Heart left ventricle (tissue), 16 donors: ENCODE data around the gene SOX6. TPM values are rescaled to one million over a fixed set of nuclear protein-coding genes. Genes with fewer than 3 reads are reported as not detected.

Experiments used
- ATAC-seq, 4 donors: fragments of 200-7000 bp; cut with Tn5 transposase; one replicate each; pipeline ENCODE4 v1.9.1; 2020 to 2022; ENCODE audit warnings: moderate library complexity in 4 of 4, mild to moderate bottlenecking in 3 of 4, moderate number of reproducible peaks in 1 of 4
- DNase-seq, 5 donors: peaks; one replicate each; pipeline ENCODE4 v3.0.0-alpha.2; 2020
- H3K27ac ChIP-seq, 12 donors: fragments of 200-600 bp; sonication (generic) in 4 of 12; one replicate each; pipeline versions ENCODE4 v1.5.0 to v1.8.0; 2016 to 2022; ENCODE audit warnings: mild to moderate bottlenecking in 2 of 12
- H3K27me3 ChIP-seq, 9 donors: fragments of 200-600 bp; sonication (generic) in 2 of 9; one replicate each; pipeline versions ENCODE4 v1.5.1 to v1.8.0; 2016 to 2022; ENCODE audit warnings: mild to moderate bottlenecking in 3 of 9
- H3K36me3 ChIP-seq, 9 donors: fragments of 200-600 bp; sonication (generic) in 2 of 9; one replicate each; pipeline versions ENCODE4 v1.5.0 to v1.8.0; 2018 to 2022; ENCODE audit warnings: mild to moderate bottlenecking in 2 of 9
- H3K4me1 ChIP-seq, 12 donors: fragments of 200-600 bp; sonication (generic) in 4 of 12; one replicate each; pipeline versions ENCODE4 v1.5.0 to v1.8.0; 2016 to 2022; ENCODE audit warnings: mild to moderate bottlenecking in 3 of 12
- H3K4me3 ChIP-seq, 12 donors: fragments of 200-600 bp; sonication (generic) in 4 of 12; one replicate each; pipeline versions ENCODE4 v1.5.0 to v1.8.0; 2017 to 2022; ENCODE audit warnings: mild to moderate bottlenecking in 9 of 12, moderate library complexity in 4 of 12
- H3K9me3 ChIP-seq, 12 donors: fragments of 200-600 bp; sonication (generic) in 4 of 12; one replicate each; pipeline versions ENCODE4 v1.5.0 to v1.8.0; 2016 to 2022; ENCODE audit warnings: mild to moderate bottlenecking in 1 of 12
- CTCF ChIP-seq, 12 donors: fragments of 200-600 bp; sonication (generic) in 4 of 12; IDR thresholded peaks; one replicate each; pipeline versions ENCODE4 v1.5.0 to v1.8.0; 2018 to 2022; ENCODE audit warnings: antibody characterized with exemption in 12 of 12, mild to moderate bottlenecking in 5 of 12
- POLR2A ChIP-seq, 2 donors: fragments of 450-650 bp; IDR thresholded peaks; one replicate each; pipeline ENCODE4 v1.6.1; 2017; ENCODE audit warnings: antibody characterized with exemption in 2 of 2, mild to moderate bottlenecking in 2 of 2, moderate library complexity in 2 of 2
- WGBS, 4 donors: extraction: QIAGEN DNeasy Blood & Tissue Kit in 2 of 4; methylation state at CpG; one replicate each; pipeline versions ENCODE4 v1.1.5 to v1.1.7; 2013 to 2018; 5-methylcytosine and 5-hydroxymethylcytosine counted together
- intact Hi-C, 10 donors: fragments of 100-400 bp; cut with DNase I; formaldehyde crosslinking; loops; one replicate each; pipeline versions ENCODE4 v1.11.1 to v1.14.2; 2022
- polyA plus RNA-seq, 2 donors: library from polyadenylated mRNA; stranded (reverse); fragments of 200-250 nt; gene quantifications; one replicate each; pipeline ENCODE4 v1.2.3, GENCODE V29; 2013
- total RNA-seq, 9 donors: library from RNA; depleted of rRNA in 2 of 9; stranded (reverse); fragments of >200 nt in 2 of 9; fragmentation: NEBNext Ultra II Directional in 3 of 9; extraction: Animal tissue kit (Norgen Biotek cat#: 25700) in 3 of 9; gene quantifications; one replicate each; pipeline versions ENCODE4 v1.1.0 to v1.2.4, GENCODE V29; 2016 to 2023
- donor health status: ischemic (EF 13 %, LVEDD 7.1; RV severe dilation, severe dysfunction).
- donor health status: healthy with polysubstance abuse.
- donor health status: DM: no; HTN: yes; CAD: no.
- donor health status: DM: no; HTN: no; CAD: no.
- donor health status: ischemic (EF 25% LVEDD 6.9; RV normal size, moderate dysfunction).
- donor health status: ischemic (EF 25% LVEDD 5.7; RV mildly dilated, moderate dysfunction).
- donor health status: healthy.
- donor health status: DM: yes; HTN: yes; CAD: no.
- donor health status: ischemic (EF 35%, LVEDD 5.7; RV mildly dilated, moderate dysfunction).
- donor health status: nonischemic (EF 11% LVEDD 7.7; RV severe dilation, severe dysfunction).
- donor health status: DM: yes; HTN: yes; CAD: no.
- donor health status: PGD.
- donor health status: ischemic (EF 29% LVEDD 5.4; RV normal size, mild dysfunction).
- donor health status: nonischemic (EF 23%, LVEDD 6.1; RV moderate dilation, normal function).

Gene SOX6
- total and polyA plus RNA-seq, 11 donors: 1.5 to 39.6 (median 15.6) TPM

- no peak for DNase-seq
- ATAC-seq: no peak
- Histone ChIP-seq H3K4me3 (no peak overlapping the region), H3K4me1 (peaks cover 0 to 2% (median 0%) of the 10 kb centered on the region in 12 donors), H3K27me3 (no peaks in the 10 kb centered on the region), H3K9me3 (no peaks in the 10 kb centered on the region), H3K27ac (no peak overlapping the region), H3K36me3 (peaks cover 0 to 8% (median 0%) of the 10 kb centered on the region in 9 donors)
- no peak for TF ChIP-seq POLR2A (IDR thresholded peaks at IDR 0.05)
- intact Hi-C loops: no loop called here
- 89 to 95% (median 92%) methylated on average over 6 of the region's 6 CpGs for WGBS, 4 donors
Measured at GRCh38 chr11:16028419-16028818, 327.9 kb downstream of the SOX6 start.

- peaks cover 0 to 2% (median 0%) of the 10 kb centered on the region in 12 donors for H3K4me1 ChIP-seq
- no peaks in the 10 kb centered on the region for H3K27me3 ChIP-seq
- H3K4me3 ChIP-seq: no peak overlapping the region
- no peak overlapping the region for H3K27ac ChIP-seq
- TF ChIP-seq CTCF (IDR thresholded peaks at IDR 0.05) (no peak), POLR2A (IDR thresholded peaks at IDR 0.05) (no peak)
- no peaks in the 10 kb centered on the region for H3K9me3 ChIP-seq
- peaks cover 0 to 8% (median 0%) of the 10 kb centered on the region in 9 donors for H3K36me3 ChIP-seq
- WGBS, 4 donors: 53 to 69% (median 61%) methylated on average over 6 of the region's 6 CpGs
- DNase-seq (no peak), ATAC-seq (no peak)
- intact Hi-C loops: no loop called here
Measured at GRCh38 chr11:16027621-16028020, 328.7 kb downstream of the SOX6 start.

GRCh38 chr11:16026849-16027248, 329.5 kb downstream of the SOX6 start:
- no peak for TF ChIP-seq CTCF (IDR thresholded peaks at IDR 0.05)
- TF ChIP-seq POLR2A (IDR thresholded peaks at IDR 0.05): no peak
- WGBS, 4 donors: 96 to 99% (median 97%) methylated on average over 2 of the region's 2 CpGs
- H3K4me3 ChIP-seq: no peak overlapping the region
- intact Hi-C loops: no loop called here
- DNase-seq (no peak), ATAC-seq (no peak)
- H3K27me3 ChIP-seq: no peaks in the 10 kb centered on the region
- peaks cover 0 to 8% (median 0%) of the 10 kb centered on the region in 9 donors for H3K36me3 ChIP-seq
- no peaks in the 10 kb centered on the region for H3K9me3 ChIP-seq
- peaks cover 0 to 2% (median 0%) of the 10 kb centered on the region in 12 donors for H3K4me1 ChIP-seq
- H3K27ac ChIP-seq: no peak overlapping the region

GRCh38 chr11:16018931-16019330, 337.4 kb downstream of the SOX6 start:
- H3K36me3 ChIP-seq: peaks cover 0 to 7% (median 0%) of the 10 kb centered on the region in 9 donors
- H3K9me3 ChIP-seq: no peaks in the 10 kb centered on the region
- ATAC-seq (no peak), DNase-seq (no peak)
- 92 to 97% (median 96%) methylated on average over 4 of the region's 4 CpGs for WGBS, 4 donors
- H3K4me1 ChIP-seq: peaks cover 0 to 5% (median 0%) of the 10 kb centered on the region in 12 donors
- TF ChIP-seq POLR2A (IDR thresholded peaks at IDR 0.05) (no peak), CTCF (IDR thresholded peaks at IDR 0.05) (no peak)
- H3K27ac ChIP-seq: no peak overlapping the region
- H3K27me3 ChIP-seq: no peaks in the 10 kb centered on the region
- intact Hi-C loops: no loop called here
- no peak overlapping the region for H3K4me3 ChIP-seq

GRCh38 chr11:16016468-16016829, 339.9 kb downstream of the SOX6 start:
- Histone ChIP-seq H3K4me1 (peaks cover 0 to 24% (median 9%) of the 10 kb centered on the region in 12 donors), H3K27me3 (no peaks in the 10 kb centered on the region), H3K27ac (no peak overlapping the region), H3K4me3 (no peak overlapping the region), H3K36me3 (peaks cover 0 to 7% (median 0%) of the 10 kb centered on the region in 9 donors), H3K9me3 (no peaks in the 10 kb centered on the region)
- no peak for DNase-seq
- ATAC-seq: no peak
- no peak for TF ChIP-seq CTCF (IDR thresholded peaks at IDR 0.05)
- WGBS, 4 donors: 67 to 82% (median 74%) methylated on average over 2 of the region's 2 CpGs
- intact Hi-C loops: no loop called here
